H9 (cell line): Measurements from ENCODE around the gene MUSTN1. TPM values are rescaled to one million over a fixed set of nuclear protein-coding genes. Genes with fewer than 3 reads are reported as not detected.
A peak's percentile ranks its signal among the peaks of the same experiment; 100 is the strongest.

Source experiments
- DNase-seq: peaks from one replicate; pipeline ENCODE4 v3.0.0-alpha.2; 2017
- H2AFZ ChIP-seq: one replicate; pipeline ENCODE4 v1.6.1; 2013; ENCODE audit warnings: mild to moderate bottlenecking, low read length, control low read depth, moderate library complexity
- H2AK5ac ChIP-seq: 2 replicates; pipeline ENCODE4 v1.6.1; 2013; ENCODE audit warnings: low read length, control low read depth, mixed read lengths; ENCODE audit not compliant: insufficient read length
- H2BK120ac ChIP-seq: one replicate; pipeline ENCODE4 v1.6.1; 2013; ENCODE audit warnings: low read depth, mild to moderate bottlenecking, low read length, control low read depth, inconsistent platforms; ENCODE audit not compliant: poor library complexity, severe bottlenecking
- H2BK12ac ChIP-seq: 2 replicates; pipeline ENCODE4 v1.6.1; 2013; ENCODE audit warnings: low read length, control low read depth, mixed read lengths, low read depth; ENCODE audit not compliant: insufficient read length
- H2BK15ac ChIP-seq: 2 replicates; pipeline ENCODE4 v1.6.1; 2013; ENCODE audit warnings: low read depth, low read length, control low read depth
- H2BK20ac ChIP-seq: one replicate; pipeline ENCODE4 v1.6.1; 2013; ENCODE audit warnings: low read depth, mild to moderate bottlenecking, low read length, control low read depth, inconsistent platforms; ENCODE audit not compliant: poor library complexity, severe bottlenecking
- H2BK5ac ChIP-seq: 2 replicates; pipeline ENCODE4 v1.6.1; 2013; ENCODE audit warnings: low read length, control low read depth, mixed read lengths; ENCODE audit not compliant: insufficient read length
- H3K14ac ChIP-seq: 2 replicates; pipeline ENCODE4 v1.6.1; 2013; ENCODE audit warnings: low read length, control low read depth; ENCODE audit not compliant: insufficient read depth
- H3K18ac ChIP-seq: 2 replicates; pipeline ENCODE4 v1.6.1; 2013; ENCODE audit warnings: low read depth, mild to moderate bottlenecking, mixed read lengths, low read length, control low read depth; ENCODE audit not compliant: insufficient read length
- H3K23ac ChIP-seq: 2 replicates; pipeline ENCODE4 v1.6.1; 2013; ENCODE audit warnings: low read length, control low read depth, mixed read lengths, low read depth; ENCODE audit not compliant: insufficient read length
- H3K23me2 ChIP-seq: 2 replicates; pipeline ENCODE4 v1.6.1; 2013; ENCODE audit warnings: low read depth, mild to moderate bottlenecking, mixed read lengths, low read length, control low read depth; ENCODE audit not compliant: insufficient read length, poor library complexity, severe bottlenecking
- H3K27ac ChIP-seq: 2 replicates; pipeline ENCODE4 v1.5.1; 2013; ENCODE audit warnings: low read length, control low read depth, mixed read lengths, low read depth; ENCODE audit not compliant: insufficient read length
- H3K27me3 ChIP-seq: 2 replicates; pipeline ENCODE4 v1.6.1; 2013; ENCODE audit warnings: low read length, control low read depth, inconsistent platforms; ENCODE audit not compliant: insufficient read depth
- H3K4ac ChIP-seq: 2 replicates; pipeline ENCODE4 v1.6.1; 2013; ENCODE audit warnings: low read depth, mild to moderate bottlenecking, control low read depth, inconsistent platforms, low read length, moderate library complexity
- H3K4me1 ChIP-seq: 2 replicates; pipeline ENCODE4 v1.6.1; 2013; ENCODE audit warnings: low read length, control low read depth, inconsistent platforms; ENCODE audit not compliant: insufficient read depth
- H3K4me2 ChIP-seq: 2 replicates; pipeline ENCODE4 v1.6.1; 2013; ENCODE audit warnings: low read length, control low read depth, mixed read lengths; ENCODE audit not compliant: insufficient read length, insufficient read depth
- H3K56ac ChIP-seq: 2 replicates; pipeline ENCODE4 v1.6.1; 2013; ENCODE audit warnings: low read depth, mild to moderate bottlenecking, mixed read lengths, low read length, control low read depth; ENCODE audit not compliant: insufficient read length
- H3K79me1 ChIP-seq: 2 replicates; pipeline ENCODE4 v1.6.1; 2013; ENCODE audit warnings: low read depth, mild to moderate bottlenecking, moderate library complexity, low read length, control low read depth, inconsistent platforms; ENCODE audit not compliant: insufficient read depth, poor library complexity, severe bottlenecking
- H3K79me2 ChIP-seq: 2 replicates; pipeline ENCODE4 v1.6.1; 2013; ENCODE audit warnings: low read length, control low read depth, inconsistent platforms; ENCODE audit not compliant: insufficient read depth
- H3K9ac ChIP-seq: 2 replicates; pipeline ENCODE4 v1.6.1; 2013; ENCODE audit warnings: low read length, control low read depth, mixed read lengths; ENCODE audit not compliant: insufficient read length; ENCODE audit errors: extremely low read depth
- H3K9me3 ChIP-seq: one replicate; pipeline ENCODE4 v1.6.1; 2013; ENCODE audit warnings: low read depth, low read length, inconsistent platforms; ENCODE audit not compliant: control insufficient read depth
- H3T11ph ChIP-seq: one replicate; pipeline ENCODE4 v1.6.1; 2013; ENCODE audit warnings: mild to moderate bottlenecking, low read length, control low read depth, inconsistent platforms
- H4K20me1 ChIP-seq: one replicate; pipeline ENCODE4 v1.6.1; 2013; ENCODE audit not compliant: control insufficient read depth, insufficient read length, insufficient read depth
- H4K5ac ChIP-seq: 2 replicates; pipeline ENCODE4 v1.6.1; 2013; ENCODE audit warnings: low read depth, mild to moderate bottlenecking, mixed read lengths, low read length, control low read depth; ENCODE audit not compliant: insufficient read length
- H4K8ac ChIP-seq: replicated peaks from 2 replicates; pipeline ENCODE4 v1.6.1; 2013; ENCODE audit warnings: low read length, control low read depth, mixed read lengths, low read depth; ENCODE audit not compliant: insufficient read length
- H4K91ac ChIP-seq: 2 replicates; pipeline ENCODE4 v1.6.1; 2013; ENCODE audit warnings: low read depth, mild to moderate bottlenecking, moderate library complexity, mixed read lengths, low read length, control low read depth; ENCODE audit not compliant: insufficient read length
- H3K27ac Mint-ChIP-seq, 3 experiments: 2 replicates in 2 of 3; 3 replicates in 1 of 3; pipeline ENCODE4 v1.8.0; 2020 to 2021; ENCODE audit warnings: mixed read lengths in 3 of 3, mild to moderate bottlenecking in 1 of 3, moderate library complexity in 1 of 3
- H3K27me3 Mint-ChIP-seq: 2 replicates; pipeline ENCODE4 v1.8.0; 2021; ENCODE audit warnings: low read depth, mild to moderate bottlenecking, moderate library complexity, mixed read lengths
- H3K36me3 Mint-ChIP-seq, 3 experiments: 2 replicates in 2 of 3; 3 replicates in 1 of 3; pipeline ENCODE4 v1.8.0; 2020 to 2021; ENCODE audit warnings: low read depth in 3 of 3, mixed read lengths in 3 of 3; ENCODE audit not compliant: insufficient read depth in 1 of 3
- H3K4me1 Mint-ChIP-seq, 2 experiments: 2 replicates each; pipeline ENCODE4 v1.8.0; 2020; ENCODE audit warnings: mixed read lengths in 2 of 2
- H3K4me3 Mint-ChIP-seq, 2 experiments: 2 replicates in 1 of 2; 3 replicates in 1 of 2; pipeline ENCODE4 v1.8.0; 2020 to 2021; ENCODE audit warnings: mild to moderate bottlenecking in 2 of 2, mixed read lengths in 2 of 2, moderate library complexity in 1 of 2
- H3K9me3 Mint-ChIP-seq, 2 experiments: 2 replicates in 1 of 2; 3 replicates in 1 of 2; pipeline ENCODE4 v1.8.0; 2020; ENCODE audit warnings: mild to moderate bottlenecking in 2 of 2, mixed read lengths in 2 of 2, moderate library complexity in 1 of 2
- CTCF ChIP-seq: fragments of 200-600 bp; sonication (generic); conservative IDR thresholded peaks from 3 replicates; pipeline ENCODE4 v1.8.0; 2021; ENCODE audit warnings: antibody characterized with exemption, mild to moderate bottlenecking
- WGBS: extraction: QIAGEN DNeasy Blood & Tissue Kit; methylation state at CpG from one replicate; pipeline ENCODE4 v1.1.7; 2013; ENCODE audit warnings: missing lambda C conversion rate, low lambda C conversion rate, mixed read lengths; ENCODE audit not compliant: insufficient read length; ENCODE audit errors: extremely low coverage; 5-methylcytosine and 5-hydroxymethylcytosine counted together
- total RNA-seq: library from RNA; stranded (reverse); gene quantifications from 2 replicates; pipeline ENCODE4 v1.2.1, GENCODE V29; 2021

The MUSTN1 gene
- total RNA-seq, 1 experiment from 2014 or later = 0.72 TPM

DNA sequence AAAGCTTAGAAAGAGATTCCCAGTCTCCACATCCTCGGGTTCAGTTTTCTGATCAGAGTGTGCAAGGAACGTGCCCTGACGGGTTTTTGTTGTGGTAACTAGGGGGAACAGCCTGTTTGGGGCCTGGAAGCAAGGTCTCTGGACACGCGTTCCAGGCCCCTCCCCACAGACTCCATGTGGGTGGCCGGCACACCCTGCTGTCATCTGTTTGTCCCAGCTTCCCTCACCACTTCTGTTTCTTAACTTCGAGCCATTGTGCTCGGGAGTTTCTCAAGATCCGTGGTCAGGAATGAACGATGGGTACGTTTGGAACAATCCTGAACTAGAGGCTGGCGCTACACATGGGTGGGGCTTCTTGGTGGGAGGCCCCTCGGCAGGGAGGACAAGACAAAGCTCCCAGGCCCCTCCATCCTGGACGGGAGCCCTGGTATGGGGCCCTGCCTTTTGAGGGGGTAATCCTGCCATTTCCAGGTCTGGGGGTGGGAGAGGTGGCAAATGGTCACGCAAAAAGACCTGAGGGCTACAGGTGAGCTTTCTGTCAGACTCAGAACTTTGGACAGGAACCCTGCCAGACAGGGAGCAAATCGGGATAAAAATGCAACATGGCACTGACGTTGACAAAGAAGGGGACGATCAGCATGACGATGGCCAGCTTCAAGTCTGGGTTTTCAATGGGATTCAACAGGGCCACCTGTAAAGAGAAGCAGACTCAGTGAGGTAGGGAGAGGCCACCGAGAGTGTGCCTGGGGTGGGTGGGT lies 8.5 kb upstream of the MUSTN1 start:
- H3K27me3 ChIP-seq = no peaks in the 10 kb centered on the region
- H3K14ac ChIP-seq = no peak overlapping the region
- H4K20me1 ChIP-seq = no peaks in the 10 kb centered on the region
- H4K5ac ChIP-seq = no peak overlapping the region
- no peaks in the 10 kb centered on the region for H3K79me1 ChIP-seq
- H2BK5ac ChIP-seq = no peak overlapping the region
- no peak overlapping the region for H3K18ac ChIP-seq
- no peak for DNase-seq
- no peak overlapping the region for H3K4ac ChIP-seq
- no peaks in the 10 kb centered on the region for H3K79me2 ChIP-seq
- no peak overlapping the region for H2AK5ac ChIP-seq
- no CpG with 5 or more reads among the region's 20 CpGs for WGBS
- TF ChIP-seq CTCF = no peak
- H2AFZ ChIP-seq = no peak overlapping the region
- H4K91ac ChIP-seq = no peak overlapping the region
- Mint-ChIP-seq H3K27ac (peak overlapping the region; percentile 40 to 85 (median 82); a peak in 4 of 7 replicates), H3K4me1 (peaks cover 8 to 18% of the 10 kb centered on the region in 2 experiments), H3K4me3 (peak overlapping the region in 1 of 2 experiments; percentile 40; a peak in 1 of 5 replicates), H3K27me3 (no peaks in the 10 kb centered on the region), H3K9me3 (no peaks in the 10 kb centered on the region; a peak in 1 of 5 replicates), H3K36me3 (peaks cover 12 to 19% (median 13%) of the 10 kb centered on the region in 3 experiments)
- no peak overlapping the region for H2BK12ac ChIP-seq
- no peak overlapping the region for H3K4me2 ChIP-seq
- H3K9ac ChIP-seq = no peak overlapping the region
- H3K56ac ChIP-seq = no peak overlapping the region
- H2BK120ac ChIP-seq = no peak overlapping the region
- no peak overlapping the region for H2BK20ac ChIP-seq
- no peak overlapping the region for H4K8ac ChIP-seq
- no peak overlapping the region for H3K23ac ChIP-seq
- no peak overlapping the region for H2BK15ac ChIP-seq
- no peak overlapping the region for H3K27ac ChIP-seq
- no peak overlapping the region for H3T11ph ChIP-seq
- no peaks in the 10 kb centered on the region for H3K9me3 ChIP-seq
- no peaks in the 10 kb centered on the region for H3K23me2 ChIP-seq
- no peaks in the 10 kb centered on the region for H3K4me1 ChIP-seq
